ENCODE results near the gene TNS1. TPM values are rescaled to one million over a fixed set of nuclear protein-coding genes. Genes with fewer than 3 reads are reported as not detected.
A peak's percentile ranks its signal among the peaks of the same experiment; 100 is the strongest.

Gene TNS1
- polyA plus RNA-seq, 1 experiment = 19.7 TPM

DNA sequence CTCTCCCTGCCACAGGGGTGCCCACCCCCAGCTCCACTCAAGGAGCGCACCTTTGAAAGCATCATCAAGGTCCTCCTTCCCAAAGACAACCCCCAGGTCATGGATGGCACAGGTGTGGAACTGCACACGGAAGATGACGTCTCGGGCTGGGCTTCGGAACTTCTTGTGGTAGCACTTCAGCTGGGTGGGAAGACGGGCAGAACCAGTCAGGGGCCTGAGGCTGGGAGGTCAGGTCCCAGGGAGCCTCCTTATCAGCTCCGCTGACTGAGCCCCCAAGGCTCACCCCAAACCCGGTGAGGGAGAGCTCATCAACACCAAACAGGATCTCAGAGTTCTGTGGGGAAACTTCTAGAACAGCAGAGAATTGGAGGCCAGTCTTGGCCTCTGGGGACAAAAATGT is 117.8 kb downstream of the TNS1 start:
- H3K9me3 ChIP-seq (ENCODE audit: control insufficient read depth, insufficient read depth, low read length) = no peaks in the 10 kb centered on the region
- H3K27me3 ChIP-seq (ENCODE audit: control insufficient read depth, insufficient read depth, low read length) = no peaks in the 10 kb centered on the region
- no peak overlapping the region for H3K27ac ChIP-seq (ENCODE audit: low read depth, low read length)
- POLR2A ChIA-PET = no interaction called here
- CTCF ChIA-PET = interaction anchor here (0.7 to 7.3 kb wide), 7 partner anchors 10 to 109 kb away, joined by 3 to 97 read pairs (median 4); no protein-coding TSS in a partner anchor
- TF ChIP-seq, protein P1, sequence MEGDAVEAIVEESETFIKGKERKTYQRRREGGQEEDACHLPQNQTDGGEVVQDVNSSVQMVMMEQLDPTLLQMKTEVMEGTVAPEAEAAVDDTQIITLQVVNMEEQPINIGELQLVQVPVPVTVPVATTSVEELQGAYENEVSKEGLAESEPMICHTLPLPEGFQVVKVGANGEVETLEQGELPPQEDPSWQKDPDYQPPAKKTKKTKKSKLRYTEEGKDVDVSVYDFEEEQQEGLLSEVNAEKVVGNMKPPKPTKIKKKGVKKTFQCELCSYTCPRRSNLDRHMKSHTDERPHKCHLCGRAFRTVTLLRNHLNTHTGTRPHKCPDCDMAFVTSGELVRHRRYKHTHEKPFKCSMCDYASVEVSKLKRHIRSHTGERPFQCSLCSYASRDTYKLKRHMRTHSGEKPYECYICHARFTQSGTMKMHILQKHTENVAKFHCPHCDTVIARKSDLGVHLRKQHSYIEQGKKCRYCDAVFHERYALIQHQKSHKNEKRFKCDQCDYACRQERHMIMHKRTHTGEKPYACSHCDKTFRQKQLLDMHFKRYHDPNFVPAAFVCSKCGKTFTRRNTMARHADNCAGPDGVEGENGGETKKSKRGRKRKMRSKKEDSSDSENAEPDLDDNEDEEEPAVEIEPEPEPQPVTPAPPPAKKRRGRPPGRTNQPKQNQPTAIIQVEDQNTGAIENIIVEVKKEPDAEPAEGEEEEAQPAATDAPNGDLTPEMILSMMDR (IDR thresholded peaks at IDR 0.05; ENCODE audit: low read depth, low read length) = no peak
- H3K4me3 ChIP-seq (ENCODE audit: low read depth, low read length) = no peak overlapping the region
- no peak for DNase-seq (ENCODE audit: low read depth, low spot score)

DNA sequence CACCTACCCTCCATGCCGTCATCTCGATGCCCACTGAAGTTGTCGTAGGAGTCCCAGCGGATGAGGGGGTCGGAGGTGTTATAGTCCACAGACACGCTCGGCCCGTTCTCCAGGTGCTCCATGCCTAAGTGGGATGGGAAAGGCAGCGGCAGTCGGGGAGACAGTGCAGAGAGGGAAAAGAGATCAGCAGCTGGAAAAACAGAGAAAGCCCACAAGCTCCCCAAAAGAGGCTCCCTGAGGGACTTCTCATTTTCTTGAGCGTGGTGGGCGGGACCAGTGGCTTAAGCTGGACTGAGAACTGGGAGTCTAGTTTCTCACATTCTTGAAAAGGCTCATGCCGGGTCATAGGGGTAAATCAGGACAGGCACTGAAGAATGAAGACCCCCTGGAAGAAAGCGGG is 121.9 kb downstream of the TNS1 start:
- Histone ChIP-seq H3K27me3 (ENCODE audit: control insufficient read depth, insufficient read depth, low read length) (no peaks in the 10 kb centered on the region), H3K9me3 (ENCODE audit: control insufficient read depth, insufficient read depth, low read length) (no peaks in the 10 kb centered on the region), H3K4me3 (ENCODE audit: low read depth, low read length) (no peak overlapping the region), H3K27ac (ENCODE audit: low read depth, low read length) (no peak overlapping the region)
- no peak for DNase-seq (ENCODE audit: low read depth, low spot score)
- TF ChIP-seq, protein P1 (IDR thresholded peaks at IDR 0.05; ENCODE audit: low read depth, low read length) = no peak
- ChIA-PET CTCF (interaction anchor here (2.0 to 2.3 kb wide), 3 partner anchors 10 to 95 kb away, joined by 8 to 14 read pairs (median 9); no protein-coding TSS in a partner anchor), POLR2A (no interaction called here)

DNA sequence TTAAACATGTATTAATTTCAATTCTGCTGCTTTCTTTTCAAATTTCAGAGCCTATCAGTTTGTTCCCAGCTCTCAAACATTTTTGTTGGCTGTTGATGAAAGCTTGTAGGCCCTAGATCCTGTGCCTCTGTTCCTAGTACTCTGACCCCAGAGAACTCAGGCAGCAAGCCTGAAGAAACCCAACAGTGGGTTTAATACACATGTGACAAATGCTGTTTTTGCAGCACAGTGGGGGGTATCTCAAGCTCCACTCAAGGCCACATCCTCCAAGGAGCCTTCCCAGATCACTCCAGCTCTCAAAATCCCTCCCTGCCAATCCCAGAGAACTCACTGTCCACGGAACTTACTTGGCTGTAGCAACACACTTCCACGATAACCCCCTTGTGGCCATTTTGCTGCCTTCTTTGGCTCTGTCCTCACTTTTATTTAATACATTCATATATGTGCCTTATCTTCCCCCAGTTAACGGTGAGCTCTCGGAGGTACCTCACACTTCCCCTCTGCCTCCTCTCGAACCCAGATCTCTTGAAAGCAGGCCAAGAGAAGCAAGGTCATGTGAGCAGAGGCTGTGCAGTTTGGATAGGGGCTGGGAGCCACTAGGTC is 122.4 kb downstream of the TNS1 start:
- Histone ChIP-seq H3K4me3 (ENCODE audit: low read depth, low read length) (no peak overlapping the region), H3K27ac (ENCODE audit: low read depth, low read length) (no peak overlapping the region), H3K9me3 (ENCODE audit: control insufficient read depth, insufficient read depth, low read length) (no peaks in the 10 kb centered on the region), H3K27me3 (ENCODE audit: control insufficient read depth, insufficient read depth, low read length) (no peaks in the 10 kb centered on the region)
- ChIA-PET CTCF (interaction anchor here (2.0 to 2.3 kb wide), 3 partner anchors 10 to 95 kb away, joined by 8 to 14 read pairs (median 9); no protein-coding TSS in a partner anchor), POLR2A (no interaction called here)
- TF ChIP-seq, protein P1 (IDR thresholded peaks at IDR 0.05; ENCODE audit: low read depth, low read length) = 0 out of 2 replicates have a peak, but pooled peaks have one; percentile 17
- no peak for DNase-seq (ENCODE audit: low read depth, low spot score)

DNA sequence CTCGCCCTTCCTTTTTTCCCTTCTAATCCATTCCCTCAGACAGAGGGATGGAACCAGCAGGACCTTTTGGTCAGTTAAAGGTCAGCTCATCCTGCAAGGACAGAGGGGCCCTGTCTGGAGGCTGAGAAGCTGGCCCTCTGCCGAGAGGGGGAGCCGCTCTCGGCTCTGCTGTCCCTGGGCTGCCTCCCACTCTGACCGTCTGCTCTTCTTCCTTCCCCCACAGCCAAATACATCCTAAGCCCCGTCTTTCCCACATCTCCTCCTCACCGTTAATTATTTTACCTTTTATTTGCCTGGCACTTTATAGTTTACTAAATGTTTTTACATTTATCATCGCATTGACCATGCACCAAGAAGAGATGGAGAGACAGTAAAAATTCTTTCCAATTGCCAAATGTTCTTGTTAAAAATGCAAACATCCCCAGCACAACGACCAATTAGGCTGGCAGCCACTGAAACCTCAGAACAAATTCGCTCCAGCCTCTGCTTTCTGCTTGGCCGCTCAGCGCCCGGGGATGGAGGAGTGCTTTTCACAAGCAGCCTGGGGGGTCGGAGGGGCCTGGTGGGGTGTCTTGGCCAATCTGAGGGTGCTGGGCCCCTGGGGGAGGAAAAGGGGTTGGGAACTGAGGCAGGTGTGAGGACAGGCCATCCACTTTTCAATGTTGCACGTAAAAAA is 123.7 kb downstream of the TNS1 start:
- Histone ChIP-seq H3K9me3 (ENCODE audit: control insufficient read depth, insufficient read depth, low read length) (no peaks in the 10 kb centered on the region), H3K27ac (ENCODE audit: low read depth, low read length) (no peak overlapping the region), H3K27me3 (ENCODE audit: control insufficient read depth, insufficient read depth, low read length) (no peaks in the 10 kb centered on the region), H3K4me3 (ENCODE audit: low read depth, low read length) (no peak overlapping the region)
- POLR2A ChIA-PET = no interaction called here
- no peak for DNase-seq (ENCODE audit: low read depth, low spot score)
- TF ChIP-seq, protein P1 (IDR thresholded peaks at IDR 0.05; ENCODE audit: low read depth, low read length) = no peak
- CTCF ChIA-PET = interaction anchor here (1.0 kb wide), 1 partner anchor 115 kb away, joined by 3 read pairs; no protein-coding TSS in a partner anchor

DNA sequence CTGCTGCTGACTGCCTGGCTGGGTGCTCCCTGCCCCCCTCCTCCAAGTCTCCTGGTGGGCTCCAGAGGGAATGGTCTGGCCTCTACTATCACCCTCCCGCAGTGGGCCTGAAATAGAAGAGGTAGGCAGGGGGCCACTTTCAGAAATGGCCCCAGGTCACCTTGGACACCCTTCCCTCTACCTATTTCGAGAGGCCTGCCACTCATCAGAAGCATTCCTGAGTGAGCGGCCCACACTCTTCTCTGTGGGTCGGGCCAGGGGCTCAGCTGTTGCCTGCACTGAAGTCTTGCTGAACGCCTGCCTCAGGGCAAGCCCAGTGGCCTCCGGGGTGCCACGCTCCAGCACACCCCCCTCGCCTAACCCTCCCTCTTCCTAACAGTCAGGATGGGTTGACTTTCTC is 124.9 kb downstream of the TNS1 start:
- H3K9me3 ChIP-seq (ENCODE audit: control insufficient read depth, insufficient read depth, low read length) = no peaks in the 10 kb centered on the region
- no peak for DNase-seq (ENCODE audit: low read depth, low spot score)
- CTCF ChIA-PET = interaction anchor here (4.5 kb wide), 1 partner anchor 9 kb away, joined by 30 read pairs; no protein-coding TSS in a partner anchor
- H3K27me3 ChIP-seq (ENCODE audit: control insufficient read depth, insufficient read depth, low read length) = no peaks in the 10 kb centered on the region
- no peak overlapping the region for H3K27ac ChIP-seq (ENCODE audit: low read depth, low read length)
- no peak overlapping the region for H3K4me3 ChIP-seq (ENCODE audit: low read depth, low read length)
- TF ChIP-seq, protein P1 (IDR thresholded peaks at IDR 0.05; ENCODE audit: low read depth, low read length) = no peak
- POLR2A ChIA-PET = no interaction called here

Measured in AG04450 (cell line).